GM19351 (cell line): ENCODE data around the gene D2HGDH.

Experiments used
- ATAC-seq: cut with Tn5 transposase; IDR thresholded peaks from one replicate; pipeline ENCODE4 v1.9.1; 2021; ENCODE audit warnings: mild to moderate bottlenecking, moderate library complexity; ENCODE audit not compliant: unreplicated experiment

D2HGDH gene

DNA sequence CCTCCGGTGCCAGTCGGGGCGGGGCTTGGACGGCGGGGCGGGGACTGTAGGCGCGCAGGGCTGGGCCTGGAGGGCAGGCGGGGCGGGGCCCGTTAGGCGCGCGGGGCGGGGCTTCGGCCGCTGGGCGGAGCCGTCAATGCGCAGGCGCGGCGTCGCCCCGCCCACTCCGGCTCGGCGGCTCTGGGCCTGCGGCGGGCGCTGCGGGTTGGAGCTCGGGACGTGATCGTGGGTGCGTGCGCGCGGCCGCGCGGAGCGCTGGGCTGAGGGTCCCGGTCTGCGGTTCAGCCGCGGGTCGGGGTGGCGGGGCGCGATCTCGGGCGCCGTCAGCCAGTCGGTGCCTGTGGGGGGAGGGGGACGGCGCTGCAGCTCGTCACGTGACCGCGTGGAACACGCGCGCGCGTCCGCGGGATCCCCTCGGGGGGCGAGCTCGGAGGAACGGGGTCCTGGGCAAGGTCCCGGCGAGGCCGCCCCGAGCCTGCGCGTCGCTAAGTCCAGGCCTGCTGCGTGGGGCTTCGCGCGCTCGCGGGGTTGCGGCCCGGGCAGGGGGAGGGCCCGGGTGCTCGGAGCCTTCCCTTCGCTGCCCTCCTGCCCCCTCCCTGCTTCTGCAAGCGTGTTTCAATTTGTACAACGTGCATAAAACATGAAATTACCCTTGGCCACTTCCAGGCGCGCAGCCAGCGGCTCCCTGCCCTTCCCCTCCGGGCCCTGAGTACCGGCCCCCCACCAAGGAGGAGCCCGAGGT lies at the start of gene D2HGDH:
TSS of gene D2HGDH (plus strand) at position 164 of the 742 bp plus-strand sequence. CDS start 595 bp downstream, outside the sequence.
- ATAC-seq = peak; percentile 75

GRCh38 chr2:241686324-241686649 lies 48.1 kb upstream of the D2HGDH start:
- peak; percentile 8 for ATAC-seq

DNA sequence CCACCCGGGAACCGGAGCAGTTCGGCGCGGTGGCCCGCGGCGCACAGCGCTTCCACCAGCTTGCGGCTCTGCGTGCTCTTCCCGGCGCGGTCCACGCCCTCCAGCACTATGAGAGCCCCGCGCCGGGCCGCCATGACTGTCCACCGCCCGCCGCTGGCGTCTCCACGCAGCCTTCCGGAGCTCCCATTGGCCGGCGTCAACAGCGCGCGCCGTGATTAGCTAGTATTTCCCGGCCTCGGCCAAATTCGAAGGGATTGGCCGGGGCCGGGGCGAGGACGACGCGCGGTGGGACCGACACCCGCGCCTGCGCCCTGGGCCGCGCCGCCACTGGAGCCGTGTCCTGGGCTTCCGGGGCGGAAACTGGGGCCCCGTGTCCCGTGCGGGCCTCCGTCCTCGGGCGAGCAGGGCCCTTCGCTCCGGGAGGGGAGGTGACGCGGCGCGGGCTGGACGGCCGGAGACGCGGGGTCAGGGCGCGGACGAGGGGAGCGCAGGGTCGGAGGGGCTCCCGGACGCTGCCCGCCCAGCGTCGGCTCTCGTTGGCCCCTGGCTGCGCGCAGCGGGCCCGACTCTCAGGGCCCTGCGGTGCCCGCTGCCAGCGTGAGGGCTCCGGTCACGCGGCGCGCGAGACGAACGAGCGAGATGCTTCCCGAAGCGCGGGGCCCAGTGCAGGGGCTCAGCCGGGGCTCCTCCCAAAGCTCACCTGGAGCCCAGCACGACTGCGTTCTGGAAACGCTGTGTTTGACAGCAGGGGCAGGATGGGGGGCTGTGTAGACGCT lies 47.6 kb upstream of the D2HGDH start, which contains the start of gene DTYMK:
TSS of gene DTYMK (minus strand) at position 166 of the 776 bp plus-strand sequence. CDS start at position 134, 32 bp downstream.
- peak; percentile 89 for ATAC-seq

- ATAC-seq = no peak
These were observed 45.1 kb upstream of the D2HGDH start for GRCh38 chr2:241689306-241689705.

GRCh38 chr2:241690202-241690717 lies 44.2 kb upstream of the D2HGDH start:
- ATAC-seq = no peak

DNA sequence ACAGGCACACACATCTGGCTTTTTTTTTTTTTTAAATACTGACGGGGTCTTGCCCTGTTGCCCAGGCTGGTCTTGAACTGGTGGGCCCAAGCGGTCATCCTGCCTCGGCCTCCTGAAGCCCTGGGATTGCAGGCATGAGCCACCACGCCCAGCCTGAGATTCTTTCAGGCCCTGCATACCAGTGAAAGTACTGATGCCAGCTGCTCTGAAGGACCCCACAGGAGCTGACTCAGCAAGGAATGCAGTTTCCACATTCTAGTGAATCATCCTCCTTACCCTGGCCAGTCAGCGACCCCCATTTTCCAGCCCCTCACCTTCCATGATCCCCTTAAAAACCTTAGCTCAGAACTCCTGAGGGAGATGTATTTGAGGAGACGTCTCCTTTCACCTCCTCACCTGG lies 42.0 kb upstream of the D2HGDH start:
- no peak for ATAC-seq

DNA sequence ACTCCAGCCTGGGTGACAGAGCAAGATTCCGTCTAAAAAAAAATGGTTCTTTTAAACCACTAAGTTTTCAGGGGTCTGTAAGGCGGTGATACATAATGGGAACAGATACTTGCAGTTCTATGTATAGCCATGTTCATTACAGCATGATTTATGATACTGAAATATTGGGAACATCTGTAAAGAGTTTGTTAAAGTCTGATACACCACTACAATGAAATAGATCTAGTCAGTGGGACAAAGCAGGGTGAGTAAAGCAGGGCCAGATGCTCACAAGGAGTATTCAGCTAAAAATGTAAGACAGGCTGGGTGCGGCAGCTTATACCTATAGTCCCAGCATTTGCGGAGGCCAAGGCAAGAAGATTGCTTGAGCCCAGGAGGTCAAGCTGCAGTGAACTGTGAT lies 38.8 kb upstream of the D2HGDH start:
- no peak for ATAC-seq

DNA sequence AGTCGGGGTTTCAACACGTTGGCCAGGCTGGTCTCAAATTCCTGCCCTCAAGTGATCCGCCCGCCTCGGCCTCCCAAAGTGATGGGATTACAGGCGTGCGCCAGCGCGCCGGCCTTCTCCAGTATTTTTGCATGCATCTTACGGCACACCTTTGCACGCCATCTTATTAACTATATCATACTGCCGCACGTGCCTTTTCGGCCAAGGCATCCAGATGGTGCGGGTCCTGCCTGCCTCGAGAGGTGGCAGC lies 33.4 kb upstream of the D2HGDH start:
- ATAC-seq = no peak

DNA sequence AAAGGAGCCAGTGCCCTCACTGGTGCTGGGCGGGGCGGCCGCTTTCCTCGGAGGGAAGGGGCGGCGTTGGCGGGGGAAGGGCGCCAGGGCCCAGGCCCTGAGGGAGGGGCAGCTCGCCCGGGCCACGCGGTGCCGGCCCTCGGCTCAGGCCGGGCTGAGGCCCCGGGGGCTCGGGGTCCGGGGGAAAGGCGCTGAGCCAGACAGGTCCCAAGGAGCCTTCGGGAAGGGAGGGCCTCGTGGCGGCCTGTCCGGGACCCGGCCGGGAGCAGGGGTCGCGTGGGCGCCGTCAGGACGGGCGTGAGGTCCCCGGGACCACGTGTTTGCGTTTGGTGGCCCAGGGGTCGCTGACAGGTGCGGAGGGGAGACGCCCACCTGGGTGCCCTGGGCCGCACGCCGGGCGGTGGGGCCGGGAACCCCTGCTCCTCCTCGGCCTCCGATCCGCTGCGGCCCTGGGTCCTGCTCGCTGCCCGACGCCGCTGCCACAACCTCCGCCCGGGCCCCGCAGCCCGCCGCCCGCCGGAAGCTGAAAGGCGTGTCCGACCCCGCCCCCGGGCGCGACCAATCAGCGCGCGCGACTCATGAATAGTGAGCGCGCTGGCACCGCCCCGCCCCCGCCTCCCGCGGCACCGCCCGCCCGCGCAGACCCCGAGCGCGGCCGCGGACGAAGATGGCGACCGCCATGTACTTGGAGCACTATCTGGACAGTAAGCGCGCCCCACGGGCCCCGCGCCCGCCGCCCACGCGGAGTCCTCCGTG lies 32.9 kb upstream of the D2HGDH start, which contains the start of gene ING5:
TSS of gene ING5 (plus strand) at position 641 of the 756 bp plus-strand sequence. CDS start at position 668, 27 bp downstream.
- peak; percentile 51 for ATAC-seq

GRCh38 chr2:241702155-241703031 lies 32.0 kb upstream of the D2HGDH start:
- ATAC-seq = peak; percentile 66

- no peak for ATAC-seq
These were observed 31.3 kb upstream of the D2HGDH start for GRCh38 chr2:241703032-241703604.

- no peak for ATAC-seq
These were observed 27.9 kb upstream of the D2HGDH start for GRCh38 chr2:241706537-241706936.

GRCh38 chr2:241708879-241709278 lies 25.6 kb upstream of the D2HGDH start:
- no peak for ATAC-seq

DNA sequence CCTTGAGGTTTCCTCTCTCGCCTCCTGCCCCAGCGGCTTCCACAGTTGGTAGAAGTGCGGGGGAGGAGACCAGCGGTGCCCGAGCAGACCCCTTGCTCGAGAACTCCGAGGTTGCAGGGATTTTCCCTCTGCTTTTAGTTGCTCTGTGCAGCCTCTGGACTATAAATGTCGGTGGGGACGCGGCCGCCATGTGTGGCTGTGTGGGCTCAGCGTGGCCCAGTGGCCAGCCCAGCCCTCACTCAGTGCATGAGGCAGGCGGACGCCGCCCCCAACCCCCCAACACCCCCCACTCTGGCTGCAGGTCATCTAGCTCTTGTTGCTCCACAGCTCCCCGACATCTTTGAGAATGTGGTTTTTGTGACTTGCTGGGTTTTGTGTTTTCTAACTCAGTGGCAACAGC lies 15.3 kb upstream of the D2HGDH start:
- no peak for ATAC-seq

GRCh38 chr2:241720099-241720498 lies 14.3 kb upstream of the D2HGDH start:
- ATAC-seq = no peak

DNA sequence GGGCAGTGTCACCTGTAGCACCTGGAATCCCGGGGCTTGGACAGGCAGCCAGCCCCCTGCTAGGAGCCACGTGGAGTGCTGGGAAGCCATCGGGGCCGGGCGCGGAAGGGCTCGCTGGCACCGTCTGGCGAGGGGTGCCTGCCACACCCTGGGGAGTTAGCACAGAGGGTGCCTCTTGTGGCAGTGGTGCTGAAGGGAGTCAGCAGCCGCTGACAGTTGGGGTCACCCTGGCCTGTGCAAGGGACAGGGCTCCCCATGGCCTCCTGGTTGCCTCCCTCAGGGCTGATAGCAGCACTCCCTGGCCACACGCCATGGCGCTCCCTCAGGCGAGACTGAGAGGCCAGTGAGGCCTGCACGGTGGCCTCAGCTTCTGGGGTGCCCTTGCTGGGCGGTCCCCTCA lies 13.9 kb upstream of the D2HGDH start:
- no peak for ATAC-seq

GRCh38 chr2:241721852-241722251 lies 12.6 kb upstream of the D2HGDH start:
- ATAC-seq = no peak

- ATAC-seq = no peak
These were observed 11.5 kb upstream of the D2HGDH start for GRCh38 chr2:241722896-241723454.

DNA sequence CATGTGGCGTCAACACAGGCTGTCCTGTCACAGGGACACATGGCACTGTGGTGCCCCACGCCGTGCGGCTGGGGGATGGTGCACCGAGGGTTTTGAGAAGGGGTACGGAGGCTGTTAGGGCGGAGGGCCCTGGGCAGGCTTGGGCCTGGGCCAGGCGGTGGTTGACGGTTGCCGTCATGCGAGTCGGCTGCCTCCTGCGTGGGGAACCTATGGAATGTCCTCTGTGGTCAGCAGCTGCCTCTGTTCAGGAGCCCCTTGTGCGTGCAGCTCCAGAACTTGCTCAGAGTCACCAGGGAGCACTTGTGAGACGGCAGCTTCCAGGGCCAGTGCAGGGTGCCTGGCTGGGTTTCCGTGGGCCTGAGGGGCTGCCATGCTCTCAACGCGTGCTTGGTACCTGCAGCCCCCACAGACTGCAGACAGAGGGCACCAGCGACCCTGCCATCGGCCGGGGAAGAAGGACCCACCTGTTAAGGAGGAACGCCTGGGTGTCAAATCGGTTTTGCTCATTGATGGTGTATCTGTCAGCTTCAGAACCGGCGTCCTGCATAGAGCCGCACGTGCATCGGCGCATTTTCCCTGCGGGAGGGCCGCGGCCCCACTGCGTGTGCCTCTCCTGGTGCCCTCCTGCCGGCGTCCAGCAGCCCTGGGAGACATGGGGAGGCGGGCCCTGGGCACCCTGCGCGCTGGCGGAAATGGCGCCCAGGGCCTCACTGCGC lies 10.0 kb upstream of the D2HGDH start:
- no peak for ATAC-seq
